Tibial artery (tissue), 4 donors: ENCODE measurements around the gene RFC5.

Experiments
- DNase-seq, 2 donors: peaks; one replicate each; pipeline ENCODE4 v3.0.0-alpha.2; 2019
- H3K27ac ChIP-seq, 2 donors: fragments of 200-600 bp; sonication (generic) in 1 of 2; 1 replicate in 1 of 2; 2 replicates in 1 of 2; pipeline ENCODE4 v1.5.1; 2018 to 2019; ENCODE audit warnings: mild to moderate bottlenecking in 1 of 2
- H3K27me3 ChIP-seq, 2 donors: fragments of 200-600 bp; sonication (generic) in 1 of 2; one replicate each; pipeline versions ENCODE4 v1.5.1 to v1.6.0; 2016 to 2019
- H3K36me3 ChIP-seq, 3 donors: fragments of 200-600 bp; sonication (generic) in 2 of 3; one replicate each; pipeline ENCODE4 v1.5.1; 2016 to 2019; ENCODE audit warnings: mild to moderate bottlenecking in 2 of 3
- H3K4me1 ChIP-seq, 4 donors: fragments of 200-600 bp; sonication (generic) in 2 of 4; 1 replicate in 3 of 4; 2 replicates in 1 of 4; pipeline ENCODE4 v1.5.1; 2016 to 2019
- H3K4me3 ChIP-seq, 2 donors: fragments of 200-600 bp; sonication (generic) in 1 of 2; 1 replicate in 1 of 2; 2 replicates in 1 of 2; pipeline ENCODE4 v1.5.1; 2018 to 2019; ENCODE audit warnings: mild to moderate bottlenecking in 2 of 2
- H3K9me3 ChIP-seq, 3 donors: fragments of 200-600 bp; sonication (generic) in 1 of 3; one replicate each; pipeline ENCODE4 v1.5.1; 2016 to 2019
- CTCF ChIP-seq, 2 experiments: fragments of 200-600 bp in 1 of 2; fragments of 450-650 bp in 1 of 2; IDR thresholded peaks; one replicate each; pipeline ENCODE4 v1.5.1; 2017 to 2019; ENCODE audit warnings: antibody characterized with exemption in 2 of 2, mild to moderate bottlenecking in 1 of 2, moderate library complexity in 1 of 2
- intact Hi-C: fragments of 100-400 bp; cut with DNase I; formaldehyde crosslinking; loops from one replicate; pipeline ENCODE4 v1.15.0; 2023; ENCODE audit warnings: low total_unique reads

Gene RFC5

GRCh38 chr12:118055144-118055557, 38.6 kb downstream of the RFC5 start:
- DNase-seq: peak in 1 of 2 donors; percentile 30
- Histone ChIP-seq H3K36me3 (peaks cover 0 to 7% (median 5%) of the 10 kb centered on the region in 3 donors), H3K27ac (peak overlapping the region in 1 of 2 donors; percentile 57), H3K4me1 (peaks cover 0 to 83% (median 37%) of the 10 kb centered on the region in 4 donors), H3K4me3 (no peak overlapping the region), H3K9me3 (no peaks in the 10 kb centered on the region), H3K27me3 (no peaks in the 10 kb centered on the region)
- intact Hi-C loops: loop anchor here (10.0 kb wide), 1 partner anchor 80 kb away; the partner anchor contains the start of gene PEBP1
- TF ChIP-seq CTCF (IDR thresholded peaks at IDR 0.05): peak; percentile 17 to 48

GRCh38 chr12:118055865-118056773, 39.6 kb downstream of the RFC5 start:
- H3K4me3 ChIP-seq: no peak overlapping the region
- H3K27ac ChIP-seq: peak overlapping the region; percentile 45 to 56
- peaks cover 0 to 78% (median 38%) of the 10 kb centered on the region in 4 donors for H3K4me1 ChIP-seq
- TF ChIP-seq CTCF (IDR thresholded peaks at IDR 0.05): no peak
- H3K27me3 ChIP-seq: no peaks in the 10 kb centered on the region
- no peaks in the 10 kb centered on the region for H3K9me3 ChIP-seq
- peaks cover 0 to 7% (median 0%) of the 10 kb centered on the region in 3 donors for H3K36me3 ChIP-seq
- DNase-seq: no peak
- intact Hi-C loops: loop anchor here (10.0 kb wide), 1 partner anchor 79 kb away; the partner anchor contains the start of gene PEBP1

GRCh38 chr12:118058227-118058626, 41.7 kb downstream of the RFC5 start:
- TF ChIP-seq CTCF (IDR thresholded peaks at IDR 0.05): no peak
- no peak overlapping the region for H3K4me3 ChIP-seq
- H3K36me3 ChIP-seq: no peaks in the 10 kb centered on the region
- H3K4me1 ChIP-seq: peaks cover 0 to 64% (median 27%) of the 10 kb centered on the region in 4 donors
- DNase-seq: no peak
- no peaks in the 10 kb centered on the region for H3K27me3 ChIP-seq
- intact Hi-C loops: loop anchor here (10.0 kb wide), 1 partner anchor 77 kb away; the partner anchor contains the start of gene PEBP1
- no peaks in the 10 kb centered on the region for H3K9me3 ChIP-seq
- H3K27ac ChIP-seq: no peak overlapping the region

DNA sequence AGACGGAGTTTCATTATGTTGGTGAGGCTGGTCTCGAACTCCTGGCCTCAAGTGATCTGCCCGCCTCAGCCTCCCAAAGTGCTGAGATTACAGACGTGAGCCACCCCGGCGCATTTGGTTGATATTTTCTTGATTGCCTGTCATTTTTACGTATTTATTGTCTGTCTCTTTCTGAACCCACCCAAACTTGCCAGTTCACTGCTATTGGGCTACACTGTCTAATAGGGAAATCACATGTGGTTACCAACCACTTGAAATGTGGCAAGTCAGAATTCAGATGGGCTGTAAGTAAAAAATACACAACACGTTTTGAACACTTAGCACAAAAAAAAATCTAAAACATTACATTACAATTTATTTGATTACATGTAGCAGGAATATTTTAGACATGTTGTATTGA, 42.4 kb downstream of the RFC5 start:
- no peak for TF ChIP-seq CTCF (IDR thresholded peaks at IDR 0.05)
- Histone ChIP-seq H3K27ac (peak overlapping the region; percentile 99), H3K4me3 (no peak overlapping the region), H3K36me3 (no peaks in the 10 kb centered on the region), H3K9me3 (no peaks in the 10 kb centered on the region), H3K4me1 (peaks cover 0 to 61% (median 21%) of the 10 kb centered on the region in 4 donors), H3K27me3 (no peaks in the 10 kb centered on the region)
- intact Hi-C loops: loop anchor here (10.0 kb wide), 1 partner anchor 76 kb away; the partner anchor contains the start of gene PEBP1
- DNase-seq: no peak

DNA sequence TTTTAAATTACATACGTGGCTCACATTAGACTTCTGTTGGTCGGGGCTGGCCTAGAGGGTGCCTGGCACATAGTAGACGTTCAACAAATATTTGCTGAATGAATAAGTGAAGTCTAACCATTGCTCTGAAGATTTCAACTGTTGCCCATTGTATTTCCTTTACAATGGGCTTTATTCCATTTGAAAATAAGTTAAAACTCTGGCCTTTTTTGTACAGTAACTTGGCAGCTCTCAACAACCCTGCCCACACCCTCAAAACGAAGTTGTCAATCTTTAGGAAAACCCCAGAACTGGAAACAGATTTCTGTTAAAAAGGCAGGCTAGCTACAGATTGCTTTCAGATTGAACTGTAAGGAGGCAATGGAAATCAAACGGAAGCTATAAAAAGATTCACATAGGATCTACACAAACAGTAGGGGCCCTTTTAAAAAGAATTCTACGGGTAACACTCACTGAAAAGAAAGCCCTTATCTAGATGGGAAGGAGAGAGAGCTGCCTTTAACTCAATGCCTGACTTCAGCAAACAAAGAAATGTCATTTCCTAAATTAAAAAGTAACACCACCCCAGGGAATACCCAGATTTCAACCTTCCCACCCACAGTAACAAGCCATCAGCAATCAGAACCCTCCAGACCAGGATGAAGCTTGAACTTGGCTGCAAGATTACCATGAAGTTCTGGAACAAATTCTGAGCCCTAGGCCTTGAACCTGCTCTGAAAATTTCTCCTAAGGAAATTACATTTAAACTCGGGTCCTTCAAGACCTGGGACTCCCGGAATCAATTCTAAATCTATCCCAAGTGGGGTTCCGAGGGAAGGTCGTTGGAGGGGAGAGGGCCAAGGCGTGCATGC, 43.1 kb downstream of the RFC5 start:
- no peak for TF ChIP-seq CTCF (IDR thresholded peaks at IDR 0.05)
- Histone ChIP-seq H3K27ac (peak overlapping the region; percentile 99), H3K4me3 (peak overlapping the region; percentile 85 to 96), H3K9me3 (no peaks in the 10 kb centered on the region), H3K27me3 (no peaks in the 10 kb centered on the region), H3K36me3 (no peaks in the 10 kb centered on the region), H3K4me1 (peaks cover 0 to 54% (median 21%) of the 10 kb centered on the region in 4 donors)
- intact Hi-C loops: loop anchor here (10.0 kb wide), 1 partner anchor 75 kb away; the partner anchor contains the start of gene PEBP1
- no peak for DNase-seq
